ENCODE measurements around the gene LBP. TPM values are rescaled to one million over a fixed set of nuclear protein-coding genes. Genes with fewer than 3 reads are reported as not detected.
A peak's percentile ranks its signal among the peaks of the same experiment; 100 is the strongest.
"Not testable (repeated sequence)": the region's sequence is repeated elsewhere in the genome, so short reads cannot be mapped to it uniquely, and the experiment has no call there.

The LBP gene
- total and polyA plus RNA-seq, 2 donors = 1.8 TPM; not detected in 1

DNA sequence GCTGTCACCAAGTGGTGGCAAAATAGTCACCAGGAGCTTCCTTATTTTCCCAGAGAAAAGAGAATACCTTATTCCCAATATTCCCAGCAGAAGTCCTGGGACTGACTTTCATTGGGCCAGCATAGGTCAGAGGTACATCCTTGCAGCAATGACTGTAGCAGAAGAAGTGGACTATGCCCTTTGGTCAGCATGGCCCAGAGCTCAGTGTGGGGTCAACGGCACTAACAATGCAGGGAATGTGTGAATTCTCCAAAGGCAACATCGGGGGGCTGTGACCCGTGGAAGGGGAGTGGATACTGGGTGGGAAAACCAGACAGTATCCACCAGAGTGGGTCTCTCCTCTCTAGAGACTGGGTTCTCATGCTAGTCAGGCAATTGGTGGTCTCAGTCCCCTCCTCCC is 15.6 kb upstream of the LBP start:
- no peak for DNase-seq (ENCODE audit: extremely low spot score)
- H3K27ac ChIP-seq (ENCODE audit: low read depth) = no peak overlapping the region
- H3K36me3 ChIP-seq (ENCODE audit: insufficient read depth) = no peaks in the 10 kb centered on the region
- 49% methylated on average over 3 of the region's 3 CpGs for WGBS
- no peak overlapping the region for H3K4me3 ChIP-seq (ENCODE audit: low read depth, low read length)
- no peaks in the 10 kb centered on the region for H3K4me1 ChIP-seq (ENCODE audit: insufficient read depth)

DNA sequence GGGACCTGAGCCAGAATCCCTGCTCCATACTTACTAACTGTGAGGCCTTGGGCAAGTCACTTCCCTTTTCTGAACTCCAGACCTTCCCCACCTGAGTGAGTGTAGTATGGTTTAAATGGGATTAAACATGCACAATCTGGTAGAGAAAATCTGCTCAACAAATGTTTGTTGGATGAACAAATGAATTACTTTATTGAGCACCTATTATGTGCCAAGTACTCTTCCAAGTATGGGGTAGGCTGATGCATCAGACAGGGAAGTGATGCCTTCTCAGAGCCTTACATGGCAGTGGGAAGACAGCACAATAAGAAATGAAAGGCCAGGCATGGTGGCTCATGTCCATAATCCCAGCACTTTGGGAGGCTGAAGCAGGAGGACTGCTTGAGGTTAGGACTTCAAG is 15.0 kb upstream of the LBP start:
- H3K4me1 ChIP-seq (ENCODE audit: insufficient read depth) = no peaks in the 10 kb centered on the region
- DNase-seq (ENCODE audit: extremely low spot score) = no peak
- no peak overlapping the region for H3K27ac ChIP-seq (ENCODE audit: low read depth)
- no peak overlapping the region for H3K4me3 ChIP-seq (ENCODE audit: low read depth, low read length)
- no peaks in the 10 kb centered on the region for H3K36me3 ChIP-seq (ENCODE audit: insufficient read depth)

DNA sequence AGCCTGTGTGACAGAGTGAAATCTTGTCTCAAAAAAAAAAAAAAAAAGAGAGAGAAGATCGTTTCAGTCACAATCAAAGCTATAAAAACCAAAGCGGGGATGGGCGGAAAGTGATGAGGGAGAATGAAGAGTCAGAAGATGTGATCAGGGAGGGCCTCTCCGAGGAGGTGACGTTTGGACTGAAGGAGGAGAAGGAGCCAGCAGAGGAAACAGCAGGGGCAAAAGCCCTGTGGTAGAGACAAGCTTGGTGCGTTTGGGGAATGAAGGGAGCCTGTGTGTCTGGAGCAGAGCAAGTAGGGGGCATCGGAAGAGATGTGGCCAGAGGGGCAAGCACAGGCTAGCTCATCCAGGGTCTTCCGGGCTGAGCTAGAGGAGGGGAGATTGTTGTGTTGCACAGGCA is 14.5 kb upstream of the LBP start:
- no peaks in the 10 kb centered on the region for H3K36me3 ChIP-seq (ENCODE audit: insufficient read depth)
- WGBS = 74% methylated on average over 8 of the region's 8 CpGs
- H3K27ac ChIP-seq (ENCODE audit: low read depth) = no peak overlapping the region
- DNase-seq (ENCODE audit: extremely low spot score) = no peak
- H3K4me3 ChIP-seq (ENCODE audit: low read depth, low read length) = no peak overlapping the region
- no peaks in the 10 kb centered on the region for H3K4me1 ChIP-seq (ENCODE audit: insufficient read depth)

GRCh38 chr20:38334016-38334415 is 12.3 kb upstream of the LBP start:
- DNase-seq (ENCODE audit: extremely low spot score) = no peak
- H3K36me3 ChIP-seq (ENCODE audit: insufficient read depth) = no peaks in the 10 kb centered on the region
- H3K4me1 ChIP-seq (ENCODE audit: insufficient read depth) = no peaks in the 10 kb centered on the region
- H3K27ac ChIP-seq (ENCODE audit: low read depth) = no peak overlapping the region
- H3K4me3 ChIP-seq (ENCODE audit: low read depth, low read length) = no peak overlapping the region
- 84% methylated on average over 8 of the region's 8 CpGs for WGBS

GRCh38 chr20:38336726-38337125 is 9.6 kb upstream of the LBP start:
- Histone ChIP-seq H3K36me3 (ENCODE audit: insufficient read depth) (no peaks in the 10 kb centered on the region), H3K27ac (ENCODE audit: low read depth) (no peak overlapping the region), H3K4me1 (ENCODE audit: insufficient read depth) (no peaks in the 10 kb centered on the region), H3K4me3 (ENCODE audit: low read depth, low read length) (no peak overlapping the region)
- 29% methylated on average over 7 of the region's 7 CpGs for WGBS
- DNase-seq (ENCODE audit: extremely low spot score) = no peak

- no peak for DNase-seq (ENCODE audit: extremely low spot score)
- Histone ChIP-seq H3K4me3 (ENCODE audit: low read depth, low read length) (no peak overlapping the region), H3K27ac (ENCODE audit: low read depth) (no peak overlapping the region), H3K4me1 (ENCODE audit: insufficient read depth) (peaks cover 1% of the 10 kb centered on the region), H3K36me3 (ENCODE audit: insufficient read depth) (no peaks in the 10 kb centered on the region)
- WGBS = 31% methylated on average over 6 of the region's 6 CpGs
Measured at GRCh38 chr20:38337561-38338140, 8.6 kb upstream of the LBP start.

GRCh38 chr20:38338849-38339520 is 7.3 kb upstream of the LBP start:
- no peak for DNase-seq (ENCODE audit: extremely low spot score)
- Histone ChIP-seq H3K4me3 (ENCODE audit: low read depth, low read length) (no peak overlapping the region), H3K4me1 (ENCODE audit: insufficient read depth) (peaks cover 3% of the 10 kb centered on the region), H3K27ac (ENCODE audit: low read depth) (no peak overlapping the region), H3K36me3 (ENCODE audit: insufficient read depth) (no peaks in the 10 kb centered on the region)
- WGBS = 54% methylated on average over 7 of the region's 7 CpGs

DNA sequence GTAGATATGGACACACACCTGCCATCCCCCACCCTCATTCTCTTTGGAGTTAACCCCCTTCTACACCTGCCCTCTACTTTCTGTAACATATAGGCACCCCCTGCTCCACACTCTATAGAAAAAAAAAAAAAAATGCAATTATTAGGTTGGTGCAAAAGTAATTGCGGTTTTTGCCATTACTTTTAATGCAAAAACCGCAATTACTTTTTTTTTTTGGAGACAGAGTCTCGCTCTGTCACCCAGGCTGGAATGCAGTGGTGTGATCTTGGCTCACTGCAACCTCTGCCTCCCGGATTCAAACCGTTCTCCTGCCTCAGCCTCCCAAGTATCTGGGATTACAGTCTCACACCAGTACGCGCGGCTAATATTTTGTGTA is 6.8 kb upstream of the LBP start:
- not testable (repeated sequence) for H3K27ac ChIP-seq (ENCODE audit: low read depth); H3K4me1 ChIP-seq (ENCODE audit: insufficient read depth); DNase-seq (ENCODE audit: extremely low spot score); H3K4me3 ChIP-seq (ENCODE audit: low read depth, low read length); H3K36me3 ChIP-seq (ENCODE audit: insufficient read depth)
- 93% methylated on average over 8 of the region's 8 CpGs for WGBS

- H3K4me3 ChIP-seq (ENCODE audit: low read depth, low read length) = no peak overlapping the region
- no peak for DNase-seq (ENCODE audit: extremely low spot score)
- H3K4me1 ChIP-seq (ENCODE audit: insufficient read depth) = peaks cover 3% of the 10 kb centered on the region
- H3K36me3 ChIP-seq (ENCODE audit: insufficient read depth) = no peaks in the 10 kb centered on the region
- WGBS = 52% methylated on average over 3 of the region's 3 CpGs
- no peak overlapping the region for H3K27ac ChIP-seq (ENCODE audit: low read depth)
Measured at GRCh38 chr20:38339997-38340396, 6.3 kb upstream of the LBP start.

DNA sequence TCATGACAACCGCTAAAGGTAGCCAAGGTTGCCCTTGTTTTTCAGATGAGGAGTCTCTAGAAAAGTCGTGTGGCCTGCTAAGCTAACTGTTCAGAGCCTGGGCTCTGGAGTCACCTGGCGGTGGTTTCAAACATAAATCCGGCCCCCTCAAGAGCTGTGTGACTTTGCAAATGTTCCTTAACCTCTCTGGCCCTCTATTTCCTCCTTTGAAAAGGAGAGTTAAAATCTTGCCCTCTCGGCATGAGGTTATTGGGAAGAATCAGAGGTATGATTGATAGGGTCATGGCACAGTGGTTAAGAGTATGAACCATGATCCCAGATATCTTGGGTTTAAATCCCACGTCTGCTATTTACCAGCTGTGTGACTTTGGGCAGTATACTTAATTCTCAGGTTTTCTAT is 5.6 kb upstream of the LBP start:
- Histone ChIP-seq H3K27ac (ENCODE audit: low read depth) (no peak overlapping the region), H3K36me3 (ENCODE audit: insufficient read depth) (no peaks in the 10 kb centered on the region), H3K4me3 (ENCODE audit: low read depth, low read length) (no peak overlapping the region), H3K4me1 (ENCODE audit: insufficient read depth) (peaks cover 3% of the 10 kb centered on the region)
- DNase-seq (ENCODE audit: extremely low spot score) = no peak
- 84% methylated on average over 6 of the region's 6 CpGs for WGBS

- Histone ChIP-seq H3K4me1 (ENCODE audit: insufficient read depth) (peaks cover 3% of the 10 kb centered on the region), H3K36me3 (ENCODE audit: insufficient read depth) (no peaks in the 10 kb centered on the region), H3K4me3 (ENCODE audit: low read depth, low read length) (no peak overlapping the region), H3K27ac (ENCODE audit: low read depth) (no peak overlapping the region)
- 61% methylated on average over 7 of the region's 7 CpGs for WGBS
- no peak for DNase-seq (ENCODE audit: extremely low spot score)
Measured at GRCh38 chr20:38342216-38342615, 4.1 kb upstream of the LBP start.

- peaks cover 3% of the 10 kb centered on the region for H3K4me1 ChIP-seq (ENCODE audit: insufficient read depth)
- no peak for DNase-seq (ENCODE audit: extremely low spot score)
- no peak overlapping the region for H3K4me3 ChIP-seq (ENCODE audit: low read depth, low read length)
- H3K36me3 ChIP-seq (ENCODE audit: insufficient read depth) = no peaks in the 10 kb centered on the region
- 49% methylated on average over 5 of the region's 5 CpGs for WGBS
- peak overlapping the region; percentile 14 for H3K27ac ChIP-seq (ENCODE audit: low read depth)
Measured at GRCh38 chr20:38342713-38343310, 3.5 kb upstream of the LBP start.

DNA sequence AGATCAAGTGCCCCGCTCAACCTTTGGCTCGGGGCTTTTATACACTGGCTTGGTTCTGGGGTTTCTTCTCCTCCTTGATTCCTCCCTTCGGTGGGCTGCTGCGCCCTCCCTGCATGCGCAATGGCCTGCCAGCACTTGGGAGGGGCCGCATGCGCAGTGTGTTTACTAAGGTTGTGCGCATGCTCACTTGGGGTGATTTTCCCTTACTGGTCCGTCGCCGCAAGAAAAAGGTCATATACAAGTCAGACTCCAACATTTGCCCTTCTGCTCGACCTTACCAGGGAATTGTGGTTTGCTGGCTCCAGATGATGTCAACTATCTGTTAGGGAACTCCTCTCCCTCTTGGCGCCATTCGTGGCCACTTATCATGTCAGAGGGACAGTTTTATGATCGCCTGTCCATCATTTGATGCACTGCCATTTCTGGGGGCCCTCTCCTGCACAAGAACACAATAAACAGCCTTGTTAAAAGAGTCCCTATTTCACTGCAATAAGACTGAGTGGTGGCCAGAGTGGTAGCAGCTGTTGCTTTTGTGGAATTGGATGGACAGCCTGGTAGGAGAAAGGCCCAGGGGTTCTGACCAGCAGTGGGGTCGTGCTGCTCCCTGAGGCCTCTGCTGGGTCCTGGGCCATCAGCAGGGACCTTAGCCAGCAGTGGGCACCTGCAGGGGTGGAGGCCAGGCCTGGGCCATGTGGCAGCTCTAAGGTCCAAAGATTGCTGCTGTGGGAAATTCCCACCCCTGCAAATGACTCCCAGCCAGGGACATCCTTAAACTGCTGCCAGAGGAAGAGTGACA is 2.8 kb upstream of the LBP start:
- no peaks in the 10 kb centered on the region for H3K36me3 ChIP-seq (ENCODE audit: insufficient read depth)
- H3K27ac ChIP-seq (ENCODE audit: low read depth) = peak overlapping the region; percentile 14
- H3K4me3 ChIP-seq (ENCODE audit: low read depth, low read length) = no peak overlapping the region
- WGBS = 27% methylated on average over 16 of the region's 16 CpGs
- peaks cover 3% of the 10 kb centered on the region for H3K4me1 ChIP-seq (ENCODE audit: insufficient read depth)
- peak; percentile 78 for DNase-seq (ENCODE audit: extremely low spot score)
